Muscle layer of colon (tissue), 2 donors: ENCODE data around the gene GBP6.
"Not testable (repeated sequence)": the region's sequence is repeated elsewhere in the genome, so short reads cannot be mapped to it uniquely, and the experiment has no call there.

Source experiments
- H3K27ac ChIP-seq: one replicate; pipeline ENCODE4 v1.7.0; 2013; ENCODE audit warnings: low read depth, mild to moderate bottlenecking, low read length, moderate library complexity
- H3K27me3 ChIP-seq, 2 donors: one replicate each; pipeline ENCODE4 v1.7.0; 2013; ENCODE audit warnings: low read length in 2 of 2, mild to moderate bottlenecking in 2 of 2; ENCODE audit not compliant: insufficient read depth in 2 of 2, control insufficient read depth in 1 of 2
- H3K36me3 ChIP-seq: one replicate; pipeline ENCODE4 v1.7.0; 2013; ENCODE audit warnings: mild to moderate bottlenecking, low read length; ENCODE audit not compliant: insufficient read depth
- H3K4me1 ChIP-seq: one replicate; pipeline ENCODE4 v1.7.0; 2013; ENCODE audit warnings: mild to moderate bottlenecking, low read length; ENCODE audit not compliant: insufficient read depth
- H3K4me3 ChIP-seq, 2 donors: one replicate each; pipeline ENCODE4 v1.7.0; 2013; ENCODE audit warnings: low read length in 2 of 2, low read depth in 1 of 2, mild to moderate bottlenecking in 1 of 2, moderate library complexity in 1 of 2
- H3K9ac ChIP-seq: one replicate; pipeline ENCODE4 v1.7.0; 2013; ENCODE audit warnings: low read length
- H3K9me3 ChIP-seq: one replicate; pipeline ENCODE4 v1.7.0; 2013; ENCODE audit warnings: mild to moderate bottlenecking, low read length
- donor health status: abdominal sarcoma.
- donor health status: Adenocarcinoma of cecum.

Gene GBP6

DNA sequence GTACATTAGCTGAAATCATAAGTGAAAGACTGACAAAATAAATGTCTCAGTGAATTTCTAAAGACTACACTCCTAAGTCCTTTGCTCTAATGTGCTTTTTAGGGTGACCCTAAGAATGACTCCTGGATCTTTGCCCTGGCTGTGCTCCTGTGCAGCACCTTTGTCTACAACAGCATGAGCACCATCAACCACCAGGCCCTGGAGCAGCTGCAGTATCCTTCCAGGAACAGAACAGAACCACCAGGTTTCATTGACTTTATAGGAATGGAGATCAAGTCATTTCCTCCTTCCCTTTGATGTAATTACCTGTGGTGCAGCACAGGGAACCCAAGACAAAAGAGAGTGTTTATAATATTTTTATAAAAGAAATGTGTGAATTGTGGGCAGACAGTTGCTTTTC, 14.1 kb downstream of the GBP6 start:
- no peak overlapping the region for H3K9ac ChIP-seq
- H3K36me3 ChIP-seq: no peaks in the 10 kb centered on the region
- H3K27me3 ChIP-seq: no peaks in the 10 kb centered on the region
- no peaks in the 10 kb centered on the region for H3K4me1 ChIP-seq
- no peaks in the 10 kb centered on the region for H3K9me3 ChIP-seq
- no peak overlapping the region for H3K4me3 ChIP-seq
- no peak overlapping the region for H3K27ac ChIP-seq

DNA sequence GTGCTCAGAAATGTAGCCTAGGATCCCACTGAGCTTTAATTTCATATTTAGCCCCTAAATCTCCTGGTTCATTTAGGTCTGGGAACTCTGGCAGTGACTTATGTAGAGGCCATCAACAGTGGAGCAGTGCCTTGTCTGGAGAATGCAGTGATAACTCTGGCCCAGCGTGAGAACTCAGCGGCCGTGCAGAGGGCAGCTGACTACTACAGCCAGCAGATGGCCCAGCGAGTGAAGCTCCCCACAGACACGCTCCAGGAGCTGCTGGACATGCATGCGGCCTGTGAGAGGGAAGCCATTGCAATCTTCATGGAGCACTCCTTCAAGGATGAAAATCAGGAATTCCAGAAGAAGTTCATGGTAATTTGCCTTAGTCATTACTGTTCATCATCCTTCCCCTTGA, 17.8 kb downstream of the GBP6 start:
- Histone ChIP-seq H3K27me3 (no peaks in the 10 kb centered on the region), H3K36me3 (no peaks in the 10 kb centered on the region), H3K4me3 (no peak overlapping the region), H3K4me1 (no peaks in the 10 kb centered on the region), H3K9me3 (no peaks in the 10 kb centered on the region), H3K9ac (no peak overlapping the region), H3K27ac (no peak overlapping the region)

DNA sequence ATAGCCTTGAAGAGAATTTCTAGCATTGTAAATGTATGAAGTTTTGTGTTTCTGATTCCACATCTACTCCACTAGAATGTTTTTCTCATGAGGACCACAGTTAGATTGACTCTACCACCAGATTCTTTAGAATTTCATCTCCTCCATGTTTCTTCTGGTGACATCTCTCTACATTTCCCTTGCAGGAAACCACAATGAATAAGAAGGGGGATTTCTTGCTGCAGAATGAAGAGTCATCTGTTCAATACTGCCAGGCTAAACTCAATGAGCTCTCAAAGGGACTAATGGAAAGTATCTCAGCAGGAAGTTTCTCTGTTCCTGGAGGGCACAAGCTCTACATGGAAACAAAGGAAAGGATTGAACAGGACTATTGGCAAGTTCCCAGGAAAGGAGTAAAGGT, 18.6 kb downstream of the GBP6 start:
- no peak overlapping the region for H3K9ac ChIP-seq
- H3K27ac ChIP-seq: no peak overlapping the region
- no peaks in the 10 kb centered on the region for H3K4me1 ChIP-seq
- no peaks in the 10 kb centered on the region for H3K9me3 ChIP-seq
- no peak overlapping the region for H3K4me3 ChIP-seq
- no peaks in the 10 kb centered on the region for H3K36me3 ChIP-seq
- H3K27me3 ChIP-seq: no peaks in the 10 kb centered on the region

DNA sequence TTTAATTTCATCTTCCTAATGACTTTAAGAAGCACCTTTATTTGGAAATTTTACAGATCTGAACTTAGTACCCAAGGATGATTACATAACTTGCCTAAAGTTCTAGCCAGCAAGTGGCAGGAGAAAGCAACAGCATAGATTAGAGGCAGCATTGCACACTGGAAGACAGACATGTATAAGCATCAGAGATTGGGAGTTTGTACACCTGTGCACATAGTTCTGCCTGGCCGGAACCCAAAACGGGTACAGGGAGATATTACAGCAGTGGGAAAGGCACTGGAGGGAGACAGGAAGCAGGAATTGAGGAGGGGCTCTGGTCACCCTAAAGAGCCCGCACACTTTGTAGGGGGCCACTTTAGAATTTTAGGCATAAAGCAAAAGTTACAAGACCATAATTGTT, 19.3 kb downstream of the GBP6 start:
- no peak overlapping the region for H3K27ac ChIP-seq
- no peak overlapping the region for H3K9ac ChIP-seq
- no peaks in the 10 kb centered on the region for H3K4me1 ChIP-seq
- no peaks in the 10 kb centered on the region for H3K9me3 ChIP-seq
- H3K36me3 ChIP-seq: no peaks in the 10 kb centered on the region
- H3K27me3 ChIP-seq: no peaks in the 10 kb centered on the region
- no peak overlapping the region for H3K4me3 ChIP-seq

DNA sequence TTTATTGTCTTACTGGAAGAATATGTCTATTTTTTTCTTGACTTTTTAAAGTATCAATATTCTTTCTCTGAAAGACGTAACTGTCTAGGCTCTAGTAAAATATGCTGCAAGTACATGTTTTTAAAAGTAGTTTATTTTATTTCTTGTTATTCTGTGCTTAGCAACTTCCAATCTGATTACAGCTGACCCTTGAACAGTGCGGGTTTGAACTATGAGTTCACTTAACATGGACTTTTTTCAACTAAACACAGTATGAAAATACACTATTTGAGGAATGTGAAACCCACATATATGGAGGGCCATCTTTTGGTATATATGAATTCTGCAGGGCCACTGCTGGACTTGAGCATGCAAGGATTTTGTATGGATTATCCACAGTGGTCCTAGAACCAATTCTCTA, 26.8 kb downstream of the GBP6 start:
- H3K27ac ChIP-seq: no peak overlapping the region
- H3K4me1 ChIP-seq: no peaks in the 10 kb centered on the region
- H3K4me3 ChIP-seq: no peak overlapping the region
- H3K9ac ChIP-seq: no peak overlapping the region
- H3K27me3 ChIP-seq: no peaks in the 10 kb centered on the region
- H3K36me3 ChIP-seq: no peaks in the 10 kb centered on the region
- no peaks in the 10 kb centered on the region for H3K9me3 ChIP-seq

DNA sequence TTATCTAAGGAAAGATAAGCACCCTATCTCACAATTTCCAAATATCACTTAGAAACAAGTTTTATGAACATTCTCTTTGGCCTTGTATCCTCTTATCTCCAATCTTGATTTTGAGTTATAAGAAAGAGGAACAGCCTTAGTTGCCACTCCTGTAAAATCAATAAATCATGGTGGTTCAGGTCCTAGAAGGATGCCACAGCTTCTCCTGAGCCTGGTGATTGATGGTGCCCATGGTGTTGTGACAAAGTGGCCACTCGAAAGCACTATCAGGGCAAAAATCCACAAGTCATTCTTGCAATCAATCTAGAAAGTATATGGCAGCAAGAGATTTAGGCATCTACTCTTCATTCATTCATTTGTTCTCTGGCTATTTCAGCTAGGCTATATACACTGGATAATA, 27.8 kb downstream of the GBP6 start:
- no peaks in the 10 kb centered on the region for H3K4me1 ChIP-seq
- H3K9me3 ChIP-seq: no peaks in the 10 kb centered on the region
- no peak overlapping the region for H3K27ac ChIP-seq
- no peak overlapping the region for H3K9ac ChIP-seq
- no peaks in the 10 kb centered on the region for H3K36me3 ChIP-seq
- no peaks in the 10 kb centered on the region for H3K27me3 ChIP-seq
- H3K4me3 ChIP-seq: no peak overlapping the region

DNA sequence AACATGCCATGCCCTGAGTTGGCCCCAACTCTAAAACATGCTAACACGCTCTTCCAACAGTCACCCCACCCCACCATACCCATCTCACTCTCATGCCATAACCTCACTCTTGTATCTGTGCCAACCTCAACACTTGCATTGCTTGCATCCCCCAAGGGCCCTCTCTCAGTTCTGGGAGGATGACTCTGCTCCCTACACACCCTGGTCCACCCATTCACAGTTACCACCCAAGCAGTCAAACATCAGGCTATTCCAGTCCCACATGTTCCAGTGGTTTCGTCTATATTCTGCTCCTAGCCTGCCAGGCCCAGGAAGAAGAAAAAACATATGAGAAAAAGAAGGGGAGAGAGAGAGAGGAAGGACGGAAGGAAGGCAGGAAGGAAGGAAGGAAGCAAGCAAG, 31.0 kb downstream of the GBP6 start:
- Histone ChIP-seq H3K4me1 (no peaks in the 10 kb centered on the region), H3K9ac (no peak overlapping the region), H3K36me3 (no peaks in the 10 kb centered on the region), H3K4me3 (no peak overlapping the region), H3K27ac (no peak overlapping the region), H3K9me3 (no peaks in the 10 kb centered on the region), H3K27me3 (no peaks in the 10 kb centered on the region)

DNA sequence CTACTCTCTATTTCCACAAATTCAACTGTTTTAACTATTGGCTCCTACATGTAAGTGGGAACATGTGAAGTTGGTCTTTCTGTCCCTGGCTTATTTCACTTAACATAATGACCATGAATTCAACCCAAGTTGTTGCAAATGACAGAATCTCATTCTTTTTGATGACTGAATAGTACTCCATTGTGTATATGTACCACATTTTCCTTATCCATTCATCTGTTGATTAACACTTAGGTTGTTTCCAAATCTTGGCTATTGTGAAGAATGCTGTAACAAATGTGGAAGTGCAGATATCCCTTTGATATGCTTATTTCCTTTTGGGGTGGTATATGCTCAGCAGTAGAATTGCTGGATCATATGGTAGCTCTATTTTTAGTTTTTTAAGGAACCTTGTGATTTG, 33.0 kb downstream of the GBP6 start:
- Histone ChIP-seq H3K9me3 (no peaks in the 10 kb centered on the region), H3K9ac (no peak overlapping the region), H3K27ac (no peak overlapping the region), H3K4me3 (no peak overlapping the region), H3K36me3 (no peaks in the 10 kb centered on the region), H3K27me3 (no peaks in the 10 kb centered on the region), H3K4me1 (no peaks in the 10 kb centered on the region)

DNA sequence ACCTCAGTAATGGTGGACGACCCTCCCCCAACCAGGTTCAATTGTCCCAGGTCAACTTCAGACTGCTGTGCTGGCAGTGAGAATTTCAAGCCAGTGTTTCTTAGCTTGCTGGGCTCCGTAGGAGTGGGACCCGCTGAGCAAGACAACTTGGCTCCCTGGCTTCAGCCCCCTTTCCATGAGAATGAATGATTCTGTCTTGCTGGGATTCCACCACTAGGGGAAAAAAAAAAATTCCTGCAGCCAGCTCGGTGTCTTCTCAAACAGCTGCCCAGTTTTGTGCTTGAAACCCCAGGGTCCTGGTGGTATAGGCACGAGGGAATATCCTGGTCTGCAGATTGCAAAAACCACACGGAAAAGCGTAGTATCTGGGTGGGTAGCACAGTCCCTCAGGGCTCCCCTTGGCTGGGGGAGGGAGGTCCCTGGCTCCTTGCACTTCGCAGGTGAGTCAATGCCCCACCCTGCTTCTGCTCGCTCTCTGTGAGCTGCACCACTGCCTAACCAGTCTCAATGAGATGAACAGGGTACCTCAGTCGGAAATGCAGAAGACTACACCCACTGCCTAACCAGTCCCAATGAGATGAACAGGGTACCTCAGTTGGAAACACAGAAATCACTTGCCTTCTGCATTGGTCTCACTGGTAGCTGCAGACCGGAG, 41.5 kb downstream of the GBP6 start:
- Histone ChIP-seq H3K36me3 (no peaks in the 10 kb centered on the region), H3K9me3 (no peaks in the 10 kb centered on the region), H3K4me3 (no peak overlapping the region), H3K27ac (no peak overlapping the region), H3K27me3 (no peaks in the 10 kb centered on the region), H3K9ac (no peak overlapping the region), H3K4me1 (no peaks in the 10 kb centered on the region)

DNA sequence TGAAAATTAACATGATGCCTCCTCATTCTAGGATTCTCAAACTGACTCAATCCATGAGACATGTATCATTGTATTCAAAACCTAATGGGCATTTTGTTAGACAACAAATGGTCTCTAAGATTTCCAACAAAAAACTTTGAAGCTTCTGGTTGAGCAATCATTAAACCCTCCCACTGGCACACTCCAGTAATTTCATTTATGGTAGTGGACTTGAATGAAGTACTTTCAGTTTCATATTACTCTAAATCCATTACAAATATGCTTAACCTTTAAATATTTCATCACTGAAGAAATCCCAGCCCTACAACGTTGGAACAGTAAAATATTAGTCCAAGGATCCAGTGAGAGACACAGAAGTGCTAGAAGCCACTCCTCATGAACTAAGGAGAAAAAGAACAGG, 43.5 kb downstream of the GBP6 start:
- H3K27ac ChIP-seq: no peak overlapping the region
- no peak overlapping the region for H3K9ac ChIP-seq
- H3K4me3 ChIP-seq: peak overlapping the region in 1 of 2 donors; percentile 58
- no peaks in the 10 kb centered on the region for H3K27me3 ChIP-seq
- H3K36me3 ChIP-seq: no peaks in the 10 kb centered on the region
- no peaks in the 10 kb centered on the region for H3K9me3 ChIP-seq
- H3K4me1 ChIP-seq: no peaks in the 10 kb centered on the region

DNA sequence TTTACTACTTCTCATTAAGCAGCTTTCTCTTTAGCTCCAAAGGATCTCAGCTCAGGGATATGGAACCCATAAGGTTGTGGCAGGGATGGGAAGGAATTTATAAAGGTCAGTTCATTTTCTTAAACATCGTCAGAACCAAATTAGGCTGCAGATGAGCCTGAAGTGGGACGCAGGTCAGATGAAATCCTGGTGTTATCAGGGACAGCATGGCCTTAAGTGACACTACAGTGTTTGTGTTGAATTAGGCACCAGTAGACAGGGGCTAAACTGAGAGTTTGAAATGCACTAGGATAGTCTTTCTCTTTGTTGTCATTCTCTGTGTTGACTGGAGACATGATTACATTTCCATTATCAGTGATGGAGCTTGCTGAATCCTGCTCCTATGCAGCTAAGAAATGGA, 43.9 kb downstream of the GBP6 start:
- not testable (repeated sequence) for H3K9ac ChIP-seq, H3K36me3 ChIP-seq, H3K4me1 ChIP-seq, H3K27ac ChIP-seq, H3K27me3 ChIP-seq, H3K9me3 ChIP-seq
- peak overlapping the region in 1 of 2 donors; percentile 58 for H3K4me3 ChIP-seq

DNA sequence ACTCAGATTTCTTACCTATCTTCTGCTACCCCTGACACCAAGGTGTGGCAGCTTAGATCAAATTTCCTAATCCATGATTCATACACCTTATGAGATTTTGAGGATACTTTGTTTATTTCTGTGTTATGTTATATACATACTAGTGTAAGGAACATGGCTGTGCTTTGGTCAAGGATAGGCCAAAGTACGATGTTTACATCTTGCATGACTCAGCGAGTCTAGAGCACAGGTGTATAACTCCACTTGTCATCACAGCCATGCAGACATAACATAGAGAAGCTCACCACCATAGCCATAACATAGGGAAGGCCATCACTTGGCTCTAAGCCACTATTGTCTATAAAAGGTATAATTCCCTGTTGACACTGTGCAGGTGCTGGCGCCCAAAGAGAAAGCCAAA, 61.2 kb downstream of the GBP6 start:
- no peaks in the 10 kb centered on the region for H3K27me3 ChIP-seq
- no peak overlapping the region for H3K4me3 ChIP-seq
- no peak overlapping the region for H3K27ac ChIP-seq
- no peak overlapping the region for H3K9ac ChIP-seq
- H3K9me3 ChIP-seq: no peaks in the 10 kb centered on the region
- H3K36me3 ChIP-seq: no peaks in the 10 kb centered on the region
- no peaks in the 10 kb centered on the region for H3K4me1 ChIP-seq
